ENCODE measurements around the gene SORT1. TPM values are rescaled to one million over a fixed set of nuclear protein-coding genes. Genes with fewer than 3 reads are reported as not detected.

SORT1 gene
- total RNA-seq, 1 donor from 2014 or later = 0.20 TPM

- Mint-ChIP-seq H3K4me1 (no peaks in the 10 kb centered on the region), H3K27ac (no peak overlapping the region), H3K4me3 (no peak overlapping the region), H3K9me3 (no peaks in the 10 kb centered on the region), H3K27me3 (no peaks in the 10 kb centered on the region), H3K36me3 (ENCODE audit: low read depth) (no peaks in the 10 kb centered on the region)
- no peak for DNase-seq
- POLR2A ChIA-PET = interaction anchor here (0.6 kb wide), 1 partner anchor 122 kb away, joined by 3 read pairs; no protein-coding TSS in a partner anchor
- no peak for ATAC-seq (ENCODE audit: low read depth)
- intact Hi-C loops (cut with micrococcal nuclease) = no loop called here
- CTCF ChIA-PET = no interaction called here
- TF ChIP-seq, protein P1, sequence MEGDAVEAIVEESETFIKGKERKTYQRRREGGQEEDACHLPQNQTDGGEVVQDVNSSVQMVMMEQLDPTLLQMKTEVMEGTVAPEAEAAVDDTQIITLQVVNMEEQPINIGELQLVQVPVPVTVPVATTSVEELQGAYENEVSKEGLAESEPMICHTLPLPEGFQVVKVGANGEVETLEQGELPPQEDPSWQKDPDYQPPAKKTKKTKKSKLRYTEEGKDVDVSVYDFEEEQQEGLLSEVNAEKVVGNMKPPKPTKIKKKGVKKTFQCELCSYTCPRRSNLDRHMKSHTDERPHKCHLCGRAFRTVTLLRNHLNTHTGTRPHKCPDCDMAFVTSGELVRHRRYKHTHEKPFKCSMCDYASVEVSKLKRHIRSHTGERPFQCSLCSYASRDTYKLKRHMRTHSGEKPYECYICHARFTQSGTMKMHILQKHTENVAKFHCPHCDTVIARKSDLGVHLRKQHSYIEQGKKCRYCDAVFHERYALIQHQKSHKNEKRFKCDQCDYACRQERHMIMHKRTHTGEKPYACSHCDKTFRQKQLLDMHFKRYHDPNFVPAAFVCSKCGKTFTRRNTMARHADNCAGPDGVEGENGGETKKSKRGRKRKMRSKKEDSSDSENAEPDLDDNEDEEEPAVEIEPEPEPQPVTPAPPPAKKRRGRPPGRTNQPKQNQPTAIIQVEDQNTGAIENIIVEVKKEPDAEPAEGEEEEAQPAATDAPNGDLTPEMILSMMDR (IDR thresholded peaks at IDR 0.05) = no peak
Measured at GRCh38 chr1:109269212-109269980, 128.3 kb downstream of the SORT1 start.

- POLR2A ChIA-PET = no interaction called here
- Mint-ChIP-seq H3K4me1 (peaks cover 2% of the 10 kb centered on the region), H3K36me3 (ENCODE audit: low read depth) (no peaks in the 10 kb centered on the region), H3K27ac (no peak overlapping the region), H3K9me3 (no peaks in the 10 kb centered on the region), H3K4me3 (no peak overlapping the region), H3K27me3 (no peaks in the 10 kb centered on the region)
- ATAC-seq (ENCODE audit: low read depth) (no peak), DNase-seq (no peak)
- TF ChIP-seq, protein P1 (IDR thresholded peaks at IDR 0.05) = no peak
- CTCF ChIA-PET = interaction anchor here (1.0 kb wide), 1 partner anchor 264 kb away, joined by 4 read pairs; no protein-coding TSS in a partner anchor
- intact Hi-C loops (cut with micrococcal nuclease) = no loop called here
Measured at GRCh38 chr1:109268431-109269211, 129.1 kb downstream of the SORT1 start.

GRCh38 chr1:109267743-109268300 is 129.9 kb downstream of the SORT1 start:
- Mint-ChIP-seq H3K4me3 (no peak overlapping the region), H3K9me3 (no peaks in the 10 kb centered on the region), H3K27ac (no peak overlapping the region), H3K36me3 (ENCODE audit: low read depth) (no peaks in the 10 kb centered on the region), H3K27me3 (peaks cover 2% of the 10 kb centered on the region), H3K4me1 (peaks cover 4% of the 10 kb centered on the region)
- TF ChIP-seq, protein P1 (IDR thresholded peaks at IDR 0.05) = no peak
- POLR2A ChIA-PET = no interaction called here
- no peak for ATAC-seq (ENCODE audit: low read depth)
- intact Hi-C loops (cut with micrococcal nuclease) = no loop called here
- CTCF ChIA-PET = interaction anchor here (1.0 kb wide), 1 partner anchor 265 kb away, joined by 4 read pairs; no protein-coding TSS in a partner anchor
- no peak for DNase-seq

DNA sequence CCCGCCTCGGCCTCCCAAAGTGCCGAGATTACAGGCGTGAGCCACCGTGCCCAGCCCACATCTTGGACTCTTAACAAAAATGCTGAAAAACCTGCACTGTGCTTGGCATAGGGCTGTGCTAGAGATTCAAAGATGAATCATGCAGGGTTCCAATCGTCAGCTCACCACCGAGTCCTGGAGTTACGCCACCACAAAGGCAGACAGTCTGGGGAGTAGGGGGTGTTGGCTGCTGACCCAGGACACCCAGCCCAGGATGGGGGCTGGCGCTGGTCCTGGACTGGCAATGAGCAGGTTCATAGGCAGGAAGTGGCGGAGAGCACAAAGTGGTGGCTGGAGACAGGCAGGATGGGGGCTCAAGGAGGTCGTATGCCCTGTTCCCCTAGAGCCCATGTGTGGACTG is 130.8 kb downstream of the SORT1 start:
- H3K9me3 Mint-ChIP-seq = no peaks in the 10 kb centered on the region
- CTCF ChIA-PET = interaction anchor here (0.6 kb wide), 1 partner anchor 86 kb away, joined by 3 read pairs; no protein-coding TSS in a partner anchor
- H3K27ac Mint-ChIP-seq = no peak overlapping the region

More for the DNA sequence above, 130.8 kb downstream of the SORT1 start:
- peaks cover 2% of the 10 kb centered on the region for H3K27me3 Mint-ChIP-seq
- H3K4me3 Mint-ChIP-seq = no peak overlapping the region
- POLR2A ChIA-PET = no interaction called here
- no peaks in the 10 kb centered on the region for H3K36me3 Mint-ChIP-seq (ENCODE audit: low read depth)
- H3K4me1 Mint-ChIP-seq = peaks cover 4% of the 10 kb centered on the region
- intact Hi-C loops (cut with micrococcal nuclease) = no loop called here
- no peak for ATAC-seq (ENCODE audit: low read depth)
- TF ChIP-seq, protein P1 (IDR thresholded peaks at IDR 0.05) = no peak
- DNase-seq = no peak
